ENCODE data around the gene GPANK1.

DNA sequence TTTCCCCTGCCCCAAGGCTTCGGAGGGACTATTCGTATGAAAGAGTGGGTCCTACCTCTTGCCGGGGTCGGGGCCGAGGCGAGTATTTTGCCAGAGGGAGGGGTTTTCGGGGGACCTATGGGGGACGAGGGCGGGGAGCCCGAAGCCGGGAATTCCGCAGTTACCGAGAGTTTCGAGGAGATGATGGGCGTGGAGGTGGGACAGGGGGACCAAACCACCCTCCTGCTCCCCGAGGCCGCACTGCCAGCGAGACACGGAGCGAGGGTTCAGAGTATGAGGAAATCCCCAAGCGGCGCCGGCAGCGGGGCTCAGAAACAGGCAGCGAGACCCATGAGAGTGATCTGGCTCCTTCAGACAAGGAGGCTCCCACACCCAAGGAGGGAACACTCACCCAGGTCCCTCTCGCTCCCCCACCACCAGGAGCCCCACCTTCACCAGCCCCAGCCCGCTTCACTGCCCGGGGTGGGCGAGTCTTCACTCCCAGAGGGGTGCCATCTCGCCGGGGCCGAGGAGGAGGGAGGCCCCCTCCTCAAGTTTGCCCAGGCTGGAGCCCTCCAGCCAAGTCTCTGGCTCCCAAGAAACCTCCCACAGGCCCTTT, 33.0 kb downstream of the GPANK1 start:
- TF ChIP-seq CTCF (IDR thresholded peaks at IDR 0.05; ENCODE audit: insufficient read depth, low read length) (no peak), GABPA (IDR thresholded peaks at IDR 0.05; ENCODE audit: low read depth) (no peak), POLR2AphosphoS5 (IDR thresholded peaks at IDR 0.05; ENCODE audit: low read depth) (no peak), SPI1 (IDR thresholded peaks at IDR 0.05; ENCODE audit: borderline replicate concordance, low read depth) (no peak)
- TF ChIP-seq, protein P1, sequence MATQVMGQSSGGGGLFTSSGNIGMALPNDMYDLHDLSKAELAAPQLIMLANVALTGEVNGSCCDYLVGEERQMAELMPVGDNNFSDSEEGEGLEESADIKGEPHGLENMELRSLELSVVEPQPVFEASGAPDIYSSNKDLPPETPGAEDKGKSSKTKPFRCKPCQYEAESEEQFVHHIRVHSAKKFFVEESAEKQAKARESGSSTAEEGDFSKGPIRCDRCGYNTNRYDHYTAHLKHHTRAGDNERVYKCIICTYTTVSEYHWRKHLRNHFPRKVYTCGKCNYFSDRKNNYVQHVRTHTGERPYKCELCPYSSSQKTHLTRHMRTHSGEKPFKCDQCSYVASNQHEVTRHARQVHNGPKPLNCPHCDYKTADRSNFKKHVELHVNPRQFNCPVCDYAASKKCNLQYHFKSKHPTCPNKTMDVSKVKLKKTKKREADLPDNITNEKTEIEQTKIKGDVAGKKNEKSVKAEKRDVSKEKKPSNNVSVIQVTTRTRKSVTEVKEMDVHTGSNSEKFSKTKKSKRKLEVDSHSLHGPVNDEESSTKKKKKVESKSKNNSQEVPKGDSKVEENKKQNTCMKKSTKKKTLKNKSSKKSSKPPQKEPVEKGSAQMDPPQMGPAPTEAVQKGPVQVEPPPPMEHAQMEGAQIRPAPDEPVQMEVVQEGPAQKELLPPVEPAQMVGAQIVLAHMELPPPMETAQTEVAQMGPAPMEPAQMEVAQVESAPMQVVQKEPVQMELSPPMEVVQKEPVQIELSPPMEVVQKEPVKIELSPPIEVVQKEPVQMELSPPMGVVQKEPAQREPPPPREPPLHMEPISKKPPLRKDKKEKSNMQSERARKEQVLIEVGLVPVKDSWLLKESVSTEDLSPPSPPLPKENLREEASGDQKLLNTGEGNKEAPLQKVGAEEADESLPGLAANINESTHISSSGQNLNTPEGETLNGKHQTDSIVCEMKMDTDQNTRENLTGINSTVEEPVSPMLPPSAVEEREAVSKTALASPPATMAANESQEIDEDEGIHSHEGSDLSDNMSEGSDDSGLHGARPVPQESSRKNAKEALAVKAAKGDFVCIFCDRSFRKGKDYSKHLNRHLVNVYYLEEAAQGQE (IDR thresholded peaks at IDR 0.05; ENCODE audit: insufficient replicate concordance, low read depth), result no peak

Measured in HL-60 (cell line).